Fibroblast of skin of back (primary cell): ENCODE data around the gene PIP4K2C.
"Not testable (repeated sequence)": the region's sequence is repeated elsewhere in the genome, so short reads cannot be mapped to it uniquely, and the experiment has no call there.

ENCODE experiments used
- DNase-seq: peaks from one replicate; pipeline ENCODE4 v3.0.0-alpha.2; 2013

The PIP4K2C gene

GRCh38 chr12:57638096-57638495, 47.1 kb downstream of the PIP4K2C start:
- no peak for DNase-seq

GRCh38 chr12:57640175-57641042, 49.4 kb downstream of the PIP4K2C start:
- DNase-seq, result no peak

- DNase-seq, result no peak
These were observed 50.9 kb downstream of the PIP4K2C start for GRCh38 chr12:57641699-57642442.

- DNase-seq, result peak; percentile 29
These were observed 55.1 kb downstream of the PIP4K2C start for GRCh38 chr12:57645990-57646658.

GRCh38 chr12:57646659-57647049, 55.7 kb downstream of the PIP4K2C start:
- DNase-seq, result not testable (repeated sequence)
